SK-N-SH (cell line): ENCODE measurements around the gene AKAP12. TPM values are rescaled to one million over a fixed set of nuclear protein-coding genes. Genes with fewer than 3 reads are reported as not detected.

Experiments
- CTCF ChIA-PET: fragments of 300-600, 350-600 bp; formaldehyde crosslinking; extraction: SDS; loops from one replicate; lab custom pipeline; 2021; lab: Yijun Ruan, JAX
- POLR2A ChIA-PET: fragments of 350-600 bp; sonication (Branson Sonifier 250); formaldehyde crosslinking; extraction: SDS; loops from one replicate; lab custom pipeline; 2020; ENCODE audit warnings: antibody characterized with exemption, inconsistent platforms; lab: Yijun Ruan, JAX
- DNase-seq: peaks from one replicate; pipeline ENCODE4 v3.0.0; 2012
- H2AFZ ChIP-seq: fragments of 200-600 bp; sonication (generic); 2 replicates; pipeline ENCODE4 v1.8.1; 2016; ENCODE audit warnings: antibody characterized with exemption, mild to moderate bottlenecking, low read depth
- H3F3A ChIP-seq: fragments of 200-600 bp; sonication (generic); replicated peaks from 2 replicates; pipeline ENCODE3; 2016; ENCODE audit warnings: antibody characterized with exemption, mild to moderate bottlenecking; ENCODE audit not compliant: insufficient read depth
- H3K27ac ChIP-seq, 2 experiments: fragments of 200-500 bp in 1 of 2; fragments of 200-600 bp in 1 of 2; sonication (Bioruptor generic) in 1 of 2; sonication (generic), shearing (Covaris generic) in 1 of 2; 2 replicates each; pipeline versions ENCODE4 v1.5.1 to v1.6.1; 2014 to 2016; ENCODE audit warnings: low read depth in 2 of 2, inconsistent platforms in 1 of 2, low read length in 1 of 2, mild to moderate bottlenecking in 1 of 2, mixed read lengths in 1 of 2
- H3K27me3 ChIP-seq: fragments of 200-600 bp; sonication (generic), shearing (Covaris generic); 2 replicates; pipeline ENCODE4 v1.6.1; 2016; ENCODE audit warnings: mixed run types; ENCODE audit not compliant: insufficient read depth
- H3K36me3 ChIP-seq, 2 experiments: fragments of 200-500 bp in 1 of 2; fragments of 200-600 bp in 1 of 2; sonication (Bioruptor generic) in 1 of 2; sonication (generic) in 1 of 2; replicated peaks in 1 of 2; 2 replicates each; pipeline versions ENCODE3 to v1.5.1; 2014 to 2016; ENCODE audit warnings: low read length in 1 of 2, mild to moderate bottlenecking in 1 of 2; ENCODE audit not compliant: insufficient read depth in 2 of 2, control insufficient read depth in 1 of 2
- H3K4me1 ChIP-seq, 2 experiments: fragments of 200-500 bp in 1 of 2; fragments of 200-600 bp in 1 of 2; sonication (Bioruptor generic) in 1 of 2; sonication (generic), shearing (Covaris generic) in 1 of 2; 2 replicates each; pipeline versions ENCODE4 v1.5.1 to v1.6.1; 2014 to 2016; ENCODE audit warnings: low read depth in 1 of 2, low read length in 1 of 2, mixed run types in 1 of 2; ENCODE audit not compliant: insufficient read depth in 2 of 2, control insufficient read depth in 1 of 2
- H3K4me2 ChIP-seq: fragments of 200-600 bp; sonication (generic), shearing (Covaris generic); 2 replicates; pipeline ENCODE4 v1.6.1; 2017; ENCODE audit warnings: mixed run types
- H3K4me3 ChIP-seq, 2 experiments: fragments of 200-500 bp in 1 of 2; fragments of 200-600 bp in 1 of 2; sonication (Bioruptor generic) in 1 of 2; sonication (generic), shearing (Covaris generic) in 1 of 2; 2 replicates each; pipeline versions ENCODE4 v1.5.1 to v1.8.1; 2014 to 2016; ENCODE audit warnings: low read depth in 2 of 2, inconsistent platforms in 1 of 2, low read length in 1 of 2, mild to moderate bottlenecking in 1 of 2, mixed read lengths in 1 of 2, moderate library complexity in 1 of 2
- H3K79me2 ChIP-seq: fragments of 200-600 bp; sonication (generic); 2 replicates; pipeline ENCODE4 v1.8.1; 2017; ENCODE audit warnings: mild to moderate bottlenecking; ENCODE audit not compliant: insufficient read depth
- H3K9ac ChIP-seq: fragments of 200-600 bp; sonication (generic); 2 replicates; pipeline ENCODE4 v1.6.1; 2017; ENCODE audit warnings: mixed run types
- H3K9me2 ChIP-seq: fragments of 200-600 bp; sonication (generic); 2 replicates; pipeline ENCODE4 v1.6.1; 2017; ENCODE audit warnings: mixed run types
- H3K9me3 ChIP-seq: fragments of 200-600 bp; sonication (generic); 2 replicates; pipeline ENCODE4 v1.6.1; 2017; ENCODE audit warnings: mixed run types, mild to moderate bottlenecking, moderate library complexity
- H4K20me1 ChIP-seq: fragments of 200-600 bp; sonication (generic); 2 replicates; pipeline ENCODE4 v1.6.1; 2017; ENCODE audit warnings: mild to moderate bottlenecking, mixed run types; ENCODE audit not compliant: insufficient read depth
- FOSL2 ChIP-seq: IDR thresholded peaks from 2 replicates; pipeline ENCODE4 v1.4.0; 2012; ENCODE audit warnings: low read depth, mild to moderate bottlenecking, moderate library complexity, borderline replicate concordance
- FOXM1 ChIP-seq: IDR thresholded peaks from 2 replicates; pipeline ENCODE4 v1.4.0; 2012; ENCODE audit warnings: low read depth, mild to moderate bottlenecking
- GABPA ChIP-seq: IDR thresholded peaks from 2 replicates; pipeline ENCODE4 v1.4.0; 2012; ENCODE audit warnings: low read depth, mild to moderate bottlenecking
- GATA2 ChIP-seq: sonication (generic); formaldehyde crosslinking; IDR thresholded peaks from 2 replicates; pipeline ENCODE4 v1.5.0; 2020; ENCODE audit warnings: mild to moderate bottlenecking, missing genetic modification reagents
- MXI1 ChIP-seq: IDR thresholded peaks from 2 replicates; pipeline ENCODE4 v1.6.1; 2012; ENCODE audit warnings: mild to moderate bottlenecking, low read depth, low read length, improper control_type of control experiment
- NFIC ChIP-seq: IDR thresholded peaks from 2 replicates; pipeline ENCODE4 v1.4.0; 2012; ENCODE audit warnings: borderline replicate concordance
- NRF1 ChIP-seq: IDR thresholded peaks from 2 replicates; pipeline ENCODE4 v1.6.1; 2012; ENCODE audit warnings: low read depth, mild to moderate bottlenecking, low read length
- RAD21 ChIP-seq: IDR thresholded peaks from 2 replicates; pipeline ENCODE4 v1.6.1; 2012; ENCODE audit warnings: mild to moderate bottlenecking, low read length
- RXRA ChIP-seq: IDR thresholded peaks from 2 replicates; pipeline ENCODE4 v1.4.0; 2012; ENCODE audit warnings: low read depth, mild to moderate bottlenecking, borderline replicate concordance
- SIN3A ChIP-seq: IDR thresholded peaks from 2 replicates; pipeline ENCODE4 v1.6.1; 2012; ENCODE audit warnings: low read depth, mild to moderate bottlenecking, low read length, moderate library complexity, borderline replicate concordance
- TCF12 ChIP-seq: IDR thresholded peaks from 2 replicates; pipeline ENCODE4 v1.4.0; 2012
- TEAD4 ChIP-seq: IDR thresholded peaks from 2 replicates; pipeline ENCODE4 v1.4.0; 2012; ENCODE audit warnings: mild to moderate bottlenecking, borderline replicate concordance; ENCODE audit not compliant: insufficient read depth
- YY1 ChIP-seq: IDR thresholded peaks from 2 replicates; pipeline ENCODE4 v1.4.0; 2012; ENCODE audit warnings: low read depth, mild to moderate bottlenecking
- WGBS: methylation state at CpG from one replicate; pipeline ENCODE4 v1.1.6; 2017; ENCODE audit warnings: low lambda C conversion rate; 5-methylcytosine and 5-hydroxymethylcytosine counted together
- polyA plus RNA-seq, 3 experiments: library from polyadenylated mRNA; depleted of rRNA; stranded (reverse); fragments of >200 nt; gene quantifications; 2 replicates each; pipeline ENCODE4 v1.2.3, GENCODE V29; 2012
- TF ChIP-seq, protein P1 (sequence below): IDR thresholded peaks from 2 replicates; pipeline ENCODE4; 2012
- TF ChIP-seq, protein P2 (sequence below): fragments of 150-350 bp; IDR thresholded peaks from 2 replicates; pipeline ENCODE4 v1.6.1; 2017; ENCODE audit warnings: antibody characterized with exemption, low read length, low read depth, borderline replicate concordance
- TF ChIP-seq, protein P3 (sequence below): IDR thresholded peaks from 2 replicates; pipeline ENCODE4 v1.4.0; 2012; ENCODE audit warnings: low read depth, borderline replicate concordance
- TF ChIP-seq, protein P4 (sequence below): fragments of 150-350 bp; IDR thresholded peaks from 2 replicates; pipeline ENCODE4 v1.6.1; 2016; ENCODE audit warnings: mild to moderate bottlenecking, low read depth, low read length
- TF ChIP-seq, protein P5 (sequence below): fragments of 200-600 bp; sonication (generic); IDR thresholded peaks from 2 replicates; pipeline ENCODE4 v1.6.1; 2017; ENCODE audit warnings: antibody characterized with exemption, mild to moderate bottlenecking, moderate library complexity

The AKAP12 gene
- polyA plus RNA-seq, 1 of the 3 experiments (the other 2 are of a cell fraction): 46.5 TPM

DNA sequence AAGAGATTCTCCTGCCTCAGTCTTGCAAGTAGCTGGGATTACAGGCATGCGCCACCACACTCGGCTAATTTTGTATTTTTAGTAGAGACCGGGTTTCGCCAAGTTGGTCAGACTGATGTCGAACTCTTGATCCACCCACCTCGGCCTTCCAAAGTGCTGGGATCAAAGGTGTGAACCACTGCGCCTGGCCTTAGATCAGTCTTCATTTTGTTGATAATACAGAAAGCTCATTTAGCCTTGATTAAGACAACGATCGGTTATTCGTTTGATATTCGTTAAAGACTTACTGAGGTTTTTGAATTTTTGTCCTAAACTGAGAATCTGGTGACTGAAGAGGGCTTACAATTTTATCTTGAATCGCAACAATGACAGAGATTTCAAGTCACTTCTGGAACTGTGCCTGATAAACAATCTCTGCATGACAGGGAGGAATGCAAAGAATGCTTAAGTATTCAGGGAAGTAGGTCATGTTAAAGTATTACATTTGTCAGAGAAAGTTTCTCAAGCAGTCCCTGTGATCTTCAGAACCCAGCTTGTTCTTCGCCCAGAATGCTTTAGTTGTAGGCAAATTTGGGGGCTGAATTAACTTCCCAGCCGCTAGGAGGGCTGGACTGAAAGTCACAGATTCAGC is 14.8 kb downstream of the AKAP12 start:
- WGBS: 88% methylated on average over 14 of the region's 14 CpGs
- no peaks in the 10 kb centered on the region for H3F3A ChIP-seq
- H3K4me2 ChIP-seq: no peak overlapping the region; the same call in 1 of the 2 replicates
- H3K4me1 ChIP-seq: no peaks in the 10 kb centered on the region; a peak in 1 of 4 replicates
- H3K4me3 ChIP-seq: no peak overlapping the region
- 0 out of 2 replicates have a peak, but pooled peaks cover under 1% of the 10 kb centered on the region for H4K20me1 ChIP-seq
- CTCF ChIA-PET: interaction anchor here (1.1 to 1.8 kb wide), 2 partner anchors 69 to 240 kb away, joined by 3 to 5 read pairs; no protein-coding TSS in a partner anchor
- no peak overlapping the region for H3K27ac ChIP-seq
- H3K36me3 ChIP-seq: no peaks in the 10 kb centered on the region
- no peaks in the 10 kb centered on the region for H3K9me3 ChIP-seq
- H3K27me3 ChIP-seq: no peaks in the 10 kb centered on the region
- H2AFZ ChIP-seq: no peak overlapping the region
- no peaks in the 10 kb centered on the region for H3K9me2 ChIP-seq
- TF ChIP-seq, protein P1, sequence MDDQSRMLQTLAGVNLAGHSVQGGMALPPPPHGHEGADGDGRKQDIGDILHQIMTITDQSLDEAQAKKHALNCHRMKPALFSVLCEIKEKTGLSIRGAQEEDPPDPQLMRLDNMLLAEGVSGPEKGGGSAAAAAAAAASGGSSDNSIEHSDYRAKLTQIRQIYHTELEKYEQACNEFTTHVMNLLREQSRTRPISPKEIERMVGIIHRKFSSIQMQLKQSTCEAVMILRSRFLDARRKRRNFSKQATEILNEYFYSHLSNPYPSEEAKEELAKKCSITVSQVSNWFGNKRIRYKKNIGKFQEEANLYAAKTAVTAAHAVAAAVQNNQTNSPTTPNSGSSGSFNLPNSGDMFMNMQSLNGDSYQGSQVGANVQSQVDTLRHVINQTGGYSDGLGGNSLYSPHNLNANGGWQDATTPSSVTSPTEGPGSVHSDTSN: peak; percentile 31; the same call in 1 of the 2 replicates
- TF ChIP-seq NFIC (peak; percentile 28; the same call in 1 of the 2 replicates), RXRA (no peak)
- TF ChIP-seq, all 33 proteins: peak for 2
- peaks cover 73% of the 10 kb centered on the region for H3K79me2 ChIP-seq
- DNase-seq: no peak
- POLR2A ChIA-PET: no interaction called here
- no peak overlapping the region for H3K9ac ChIP-seq

DNA sequence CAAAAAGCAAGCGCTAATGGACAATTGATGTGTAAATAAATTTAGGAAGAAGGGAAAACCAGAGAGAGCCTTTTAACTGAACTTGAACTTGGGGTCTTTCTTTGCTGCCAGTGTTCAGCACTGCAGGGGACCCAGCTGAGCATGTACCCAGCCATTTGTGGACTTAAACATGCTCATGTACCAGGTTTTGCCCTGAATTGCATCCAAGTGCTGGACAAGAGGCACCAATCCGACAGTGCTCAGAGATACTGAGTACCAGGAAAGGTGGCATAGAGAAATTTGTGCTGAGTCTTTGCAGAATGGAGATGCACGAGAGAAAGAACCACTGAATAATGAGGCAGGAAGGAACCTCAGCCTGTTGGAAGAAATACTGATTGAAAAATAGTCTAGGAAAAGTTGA is 16.0 kb downstream of the AKAP12 start:
- Histone ChIP-seq H3F3A (no peaks in the 10 kb centered on the region), H3K9me3 (no peaks in the 10 kb centered on the region), H3K4me3 (no peak overlapping the region), H3K4me2 (no peak overlapping the region), H3K9ac (no peak overlapping the region), H4K20me1 (0 out of 2 replicates have a peak, but pooled peaks cover 3% of the 10 kb centered on the region), H3K4me1 (no peaks in the 10 kb centered on the region; a peak in 1 of 4 replicates), H2AFZ (no peak overlapping the region), H3K79me2 (peaks cover 73% of the 10 kb centered on the region), H3K9me2 (no peaks in the 10 kb centered on the region), H3K27me3 (no peaks in the 10 kb centered on the region), H3K36me3 (peaks cover 0 to 2% of the 10 kb centered on the region in 2 experiments), H3K27ac (no peak overlapping the region)
- ChIA-PET CTCF (interaction anchor here (0.9 to 1.2 kb wide), 2 partner anchors 68 to 242 kb away, joined by 3 to 5 read pairs; no protein-coding TSS in a partner anchor), POLR2A (no interaction called here)
- 99% methylated on average over 3 of the region's 3 CpGs for WGBS
- TF ChIP-seq RXRA (no peak), SIN3A (no peak), GATA2 (CRISPR knock-in tag) (no peak), TEAD4 (no peak), RAD21 (no peak), FOSL2 (no peak), FOXM1 (no peak), YY1 (no peak), TCF12 (no peak), GABPA (no peak), NRF1 (no peak), MXI1 (no peak)
- TF ChIP-seq, protein P2, sequence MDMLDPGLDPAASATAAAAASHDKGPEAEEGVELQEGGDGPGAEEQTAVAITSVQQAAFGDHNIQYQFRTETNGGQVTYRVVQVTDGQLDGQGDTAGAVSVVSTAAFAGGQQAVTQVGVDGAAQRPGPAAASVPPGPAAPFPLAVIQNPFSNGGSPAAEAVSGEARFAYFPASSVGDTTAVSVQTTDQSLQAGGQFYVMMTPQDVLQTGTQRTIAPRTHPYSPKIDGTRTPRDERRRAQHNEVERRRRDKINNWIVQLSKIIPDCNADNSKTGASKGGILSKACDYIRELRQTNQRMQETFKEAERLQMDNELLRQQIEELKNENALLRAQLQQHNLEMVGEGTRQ: no peak
- TF ChIP-seq, protein P3, sequence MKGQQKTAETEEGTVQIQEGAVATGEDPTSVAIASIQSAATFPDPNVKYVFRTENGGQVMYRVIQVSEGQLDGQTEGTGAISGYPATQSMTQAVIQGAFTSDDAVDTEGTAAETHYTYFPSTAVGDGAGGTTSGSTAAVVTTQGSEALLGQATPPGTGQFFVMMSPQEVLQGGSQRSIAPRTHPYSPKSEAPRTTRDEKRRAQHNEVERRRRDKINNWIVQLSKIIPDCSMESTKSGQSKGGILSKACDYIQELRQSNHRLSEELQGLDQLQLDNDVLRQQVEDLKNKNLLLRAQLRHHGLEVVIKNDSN: no peak
- TF ChIP-seq, protein P4, sequence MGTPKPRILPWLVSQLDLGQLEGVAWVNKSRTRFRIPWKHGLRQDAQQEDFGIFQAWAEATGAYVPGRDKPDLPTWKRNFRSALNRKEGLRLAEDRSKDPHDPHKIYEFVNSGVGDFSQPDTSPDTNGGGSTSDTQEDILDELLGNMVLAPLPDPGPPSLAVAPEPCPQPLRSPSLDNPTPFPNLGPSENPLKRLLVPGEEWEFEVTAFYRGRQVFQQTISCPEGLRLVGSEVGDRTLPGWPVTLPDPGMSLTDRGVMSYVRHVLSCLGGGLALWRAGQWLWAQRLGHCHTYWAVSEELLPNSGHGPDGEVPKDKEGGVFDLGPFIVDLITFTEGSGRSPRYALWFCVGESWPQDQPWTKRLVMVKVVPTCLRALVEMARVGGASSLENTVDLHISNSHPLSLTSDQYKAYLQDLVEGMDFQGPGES: no peak
- TF ChIP-seq, protein P5, sequence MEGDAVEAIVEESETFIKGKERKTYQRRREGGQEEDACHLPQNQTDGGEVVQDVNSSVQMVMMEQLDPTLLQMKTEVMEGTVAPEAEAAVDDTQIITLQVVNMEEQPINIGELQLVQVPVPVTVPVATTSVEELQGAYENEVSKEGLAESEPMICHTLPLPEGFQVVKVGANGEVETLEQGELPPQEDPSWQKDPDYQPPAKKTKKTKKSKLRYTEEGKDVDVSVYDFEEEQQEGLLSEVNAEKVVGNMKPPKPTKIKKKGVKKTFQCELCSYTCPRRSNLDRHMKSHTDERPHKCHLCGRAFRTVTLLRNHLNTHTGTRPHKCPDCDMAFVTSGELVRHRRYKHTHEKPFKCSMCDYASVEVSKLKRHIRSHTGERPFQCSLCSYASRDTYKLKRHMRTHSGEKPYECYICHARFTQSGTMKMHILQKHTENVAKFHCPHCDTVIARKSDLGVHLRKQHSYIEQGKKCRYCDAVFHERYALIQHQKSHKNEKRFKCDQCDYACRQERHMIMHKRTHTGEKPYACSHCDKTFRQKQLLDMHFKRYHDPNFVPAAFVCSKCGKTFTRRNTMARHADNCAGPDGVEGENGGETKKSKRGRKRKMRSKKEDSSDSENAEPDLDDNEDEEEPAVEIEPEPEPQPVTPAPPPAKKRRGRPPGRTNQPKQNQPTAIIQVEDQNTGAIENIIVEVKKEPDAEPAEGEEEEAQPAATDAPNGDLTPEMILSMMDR: no peak
- DNase-seq: no peak
